Mucosa of rectum (tissue), 2 donors: ENCODE measurements around the gene FAM107B.

Source experiments
- H3K27ac ChIP-seq, 2 donors: one replicate each; pipeline ENCODE4 v1.7.0; 2013; ENCODE audit warnings: inconsistent platforms in 2 of 2, low read depth in 2 of 2, low read length in 2 of 2
- H3K27me3 ChIP-seq, 2 donors: one replicate each; pipeline ENCODE4 v1.7.0; 2013; ENCODE audit warnings: low read length in 2 of 2; ENCODE audit not compliant: control insufficient read depth in 2 of 2, insufficient read depth in 2 of 2
- H3K36me3 ChIP-seq, 2 donors: one replicate each; pipeline ENCODE4 v1.7.0; 2013; ENCODE audit warnings: low read length in 2 of 2; ENCODE audit not compliant: control insufficient read depth in 2 of 2, insufficient read depth in 2 of 2
- H3K4me1 ChIP-seq, 2 donors: one replicate each; pipeline ENCODE4 v1.7.0; 2013; ENCODE audit warnings: low read length in 2 of 2, mild to moderate bottlenecking in 1 of 2; ENCODE audit not compliant: control insufficient read depth in 2 of 2, insufficient read depth in 2 of 2
- H3K4me3 ChIP-seq, 2 donors: one replicate each; pipeline ENCODE4 v1.7.0; 2013; ENCODE audit warnings: low read length in 2 of 2
- H3K9ac ChIP-seq, 2 donors: one replicate each; pipeline ENCODE4 v1.7.0; 2013; ENCODE audit warnings: low read length in 2 of 2, low read depth in 1 of 2, mild to moderate bottlenecking in 1 of 2
- H3K9me3 ChIP-seq, 2 donors: one replicate each; pipeline ENCODE4 v1.7.0; 2013; ENCODE audit warnings: low read length in 2 of 2; ENCODE audit not compliant: control insufficient read depth in 2 of 2
- donor health status: healthy.
- donor health status: Normal muscosa, but diverticular disease.

The FAM107B gene

GRCh38 chr10:14500172-14500765 lies 274.4 kb downstream of the FAM107B start:
- no peaks in the 10 kb centered on the region for H3K27me3 ChIP-seq
- H3K4me1 ChIP-seq, result peaks cover 0 to 4% of the 10 kb centered on the region in 2 donors
- no peak overlapping the region for H3K27ac ChIP-seq
- H3K9ac ChIP-seq, result no peak overlapping the region
- no peaks in the 10 kb centered on the region for H3K36me3 ChIP-seq
- no peaks in the 10 kb centered on the region for H3K9me3 ChIP-seq
- H3K4me3 ChIP-seq, result no peak overlapping the region

GRCh38 chr10:14499601-14499904 lies 275.1 kb downstream of the FAM107B start:
- Histone ChIP-seq H3K9ac (no peak overlapping the region), H3K27ac (no peak overlapping the region), H3K4me1 (peaks cover 0 to 4% of the 10 kb centered on the region in 2 donors)

GRCh38 chr10:14498326-14498725 lies 276.4 kb downstream of the FAM107B start:
- Histone ChIP-seq H3K27ac (no peak overlapping the region), H3K9me3 (no peaks in the 10 kb centered on the region), H3K27me3 (no peaks in the 10 kb centered on the region), H3K4me1 (peaks cover 0 to 4% of the 10 kb centered on the region in 2 donors), H3K4me3 (no peak overlapping the region), H3K36me3 (no peaks in the 10 kb centered on the region), H3K9ac (no peak overlapping the region)

More at GRCh38 chr10:14499601-14499904, 275.1 kb downstream of the FAM107B start:
- no peaks in the 10 kb centered on the region for H3K36me3 ChIP-seq
- H3K27me3 ChIP-seq, result no peaks in the 10 kb centered on the region
- H3K4me3 ChIP-seq, result no peak overlapping the region
- no peaks in the 10 kb centered on the region for H3K9me3 ChIP-seq

- H3K27ac ChIP-seq, result no peak overlapping the region
- H3K9ac ChIP-seq, result no peak overlapping the region
- no peaks in the 10 kb centered on the region for H3K36me3 ChIP-seq
- peaks cover 0 to 7% of the 10 kb centered on the region in 2 donors for H3K4me1 ChIP-seq
- H3K27me3 ChIP-seq, result no peaks in the 10 kb centered on the region
- no peak overlapping the region for H3K4me3 ChIP-seq
- no peaks in the 10 kb centered on the region for H3K9me3 ChIP-seq
These were observed 282.9 kb downstream of the FAM107B start for GRCh38 chr10:14491811-14492210.

- H3K4me1 ChIP-seq, result peaks cover 0 to 9% of the 10 kb centered on the region in 2 donors
- no peak overlapping the region for H3K27ac ChIP-seq
- H3K9me3 ChIP-seq, result no peaks in the 10 kb centered on the region
- no peaks in the 10 kb centered on the region for H3K36me3 ChIP-seq
- no peaks in the 10 kb centered on the region for H3K27me3 ChIP-seq
- no peak overlapping the region for H3K4me3 ChIP-seq
- H3K9ac ChIP-seq, result no peak overlapping the region
These were observed 285.0 kb downstream of the FAM107B start for GRCh38 chr10:14489522-14490177.

- no peaks in the 10 kb centered on the region for H3K36me3 ChIP-seq
- no peak overlapping the region for H3K4me3 ChIP-seq
- H3K4me1 ChIP-seq, result peaks cover 0 to 9% of the 10 kb centered on the region in 2 donors
- H3K27me3 ChIP-seq, result no peaks in the 10 kb centered on the region
- no peak overlapping the region for H3K9ac ChIP-seq
- H3K27ac ChIP-seq, result no peak overlapping the region
- H3K9me3 ChIP-seq, result no peaks in the 10 kb centered on the region
These were observed 287.2 kb downstream of the FAM107B start for GRCh38 chr10:14487488-14487883.

- Histone ChIP-seq H3K27ac (no peak overlapping the region), H3K4me3 (no peak overlapping the region), H3K4me1 (peaks cover 0 to 9% of the 10 kb centered on the region in 2 donors), H3K9ac (no peak overlapping the region), H3K9me3 (no peaks in the 10 kb centered on the region), H3K27me3 (no peaks in the 10 kb centered on the region), H3K36me3 (no peaks in the 10 kb centered on the region)
These were observed 287.8 kb downstream of the FAM107B start for GRCh38 chr10:14486777-14487487.

- no peaks in the 10 kb centered on the region for H3K9me3 ChIP-seq
- H3K4me1 ChIP-seq, result peaks cover 0 to 9% of the 10 kb centered on the region in 2 donors
- H3K27me3 ChIP-seq, result no peaks in the 10 kb centered on the region
- H3K4me3 ChIP-seq, result no peak overlapping the region
- no peak overlapping the region for H3K9ac ChIP-seq
- no peaks in the 10 kb centered on the region for H3K36me3 ChIP-seq
- H3K27ac ChIP-seq, result no peak overlapping the region
These were observed 288.7 kb downstream of the FAM107B start for GRCh38 chr10:14485986-14486385.

GRCh38 chr10:14483417-14483816 lies 291.3 kb downstream of the FAM107B start:
- H3K27ac ChIP-seq, result no peak overlapping the region

GRCh38 chr10:14481752-14482151 lies 292.9 kb downstream of the FAM107B start:
- H3K27ac ChIP-seq, result no peak overlapping the region
- H3K4me3 ChIP-seq, result no peak overlapping the region
- H3K9me3 ChIP-seq, result no peaks in the 10 kb centered on the region
- H3K9ac ChIP-seq, result no peak overlapping the region
- H3K27me3 ChIP-seq, result no peaks in the 10 kb centered on the region
- H3K36me3 ChIP-seq, result no peaks in the 10 kb centered on the region
- peaks cover 0 to under 1% of the 10 kb centered on the region in 2 donors for H3K4me1 ChIP-seq

More at GRCh38 chr10:14483417-14483816, 291.3 kb downstream of the FAM107B start:
- Histone ChIP-seq H3K36me3 (no peaks in the 10 kb centered on the region), H3K4me1 (peaks cover 0 to 9% of the 10 kb centered on the region in 2 donors), H3K4me3 (no peak overlapping the region), H3K27me3 (no peaks in the 10 kb centered on the region), H3K9me3 (no peaks in the 10 kb centered on the region), H3K9ac (no peak overlapping the region)
